Mammary epithelial cell (primary cell): ENCODE results near the gene ZNF518B.

ENCODE experiments used
- EZH2 ChIP-seq: IDR thresholded peaks from 2 replicates; pipeline ENCODE4 v1.6.1; 2012; ENCODE audit warnings: low read length, inconsistent platforms, borderline replicate concordance
- TF ChIP-seq, protein P1 (sequence below), 2 donors: IDR thresholded peaks in 1 of 2; conservative IDR thresholded peaks in 1 of 2; 2 replicates each; pipeline ENCODE4 v1.5.1; 2011 to 2012; ENCODE audit warnings: inconsistent platforms in 2 of 2, low read length in 2 of 2, mild to moderate bottlenecking in 2 of 2, control low read depth in 1 of 2, low read depth in 1 of 2; ENCODE audit not compliant: insufficient read depth in 1 of 2; ENCODE audit errors: extremely low read depth in 1 of 2

DNA sequence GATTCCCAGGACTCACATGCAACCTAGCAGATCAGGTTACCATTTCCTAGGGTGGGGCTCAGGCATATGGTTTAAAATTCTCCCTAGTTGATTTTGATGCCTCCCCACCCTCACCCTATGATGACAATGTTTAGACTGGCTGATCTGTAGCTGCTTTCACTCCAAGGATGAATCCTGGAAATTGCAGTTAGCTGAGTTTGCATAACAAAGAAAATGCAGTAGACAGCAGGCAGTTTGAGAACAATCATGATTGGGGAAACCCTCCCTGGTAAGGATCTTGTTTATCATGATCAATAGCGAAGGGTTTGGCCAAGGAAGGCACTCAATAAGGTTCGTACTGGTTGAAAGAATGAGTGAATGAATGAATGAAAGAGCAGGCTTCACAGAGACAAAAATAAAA lies 2.1 kb downstream of the ZNF518B start:
- TF ChIP-seq, protein P1, sequence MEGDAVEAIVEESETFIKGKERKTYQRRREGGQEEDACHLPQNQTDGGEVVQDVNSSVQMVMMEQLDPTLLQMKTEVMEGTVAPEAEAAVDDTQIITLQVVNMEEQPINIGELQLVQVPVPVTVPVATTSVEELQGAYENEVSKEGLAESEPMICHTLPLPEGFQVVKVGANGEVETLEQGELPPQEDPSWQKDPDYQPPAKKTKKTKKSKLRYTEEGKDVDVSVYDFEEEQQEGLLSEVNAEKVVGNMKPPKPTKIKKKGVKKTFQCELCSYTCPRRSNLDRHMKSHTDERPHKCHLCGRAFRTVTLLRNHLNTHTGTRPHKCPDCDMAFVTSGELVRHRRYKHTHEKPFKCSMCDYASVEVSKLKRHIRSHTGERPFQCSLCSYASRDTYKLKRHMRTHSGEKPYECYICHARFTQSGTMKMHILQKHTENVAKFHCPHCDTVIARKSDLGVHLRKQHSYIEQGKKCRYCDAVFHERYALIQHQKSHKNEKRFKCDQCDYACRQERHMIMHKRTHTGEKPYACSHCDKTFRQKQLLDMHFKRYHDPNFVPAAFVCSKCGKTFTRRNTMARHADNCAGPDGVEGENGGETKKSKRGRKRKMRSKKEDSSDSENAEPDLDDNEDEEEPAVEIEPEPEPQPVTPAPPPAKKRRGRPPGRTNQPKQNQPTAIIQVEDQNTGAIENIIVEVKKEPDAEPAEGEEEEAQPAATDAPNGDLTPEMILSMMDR (conservative IDR thresholded peaks at IDR 0.05 in 1 of 2, IDR thresholded peaks at IDR 0.05 in 1 of 2; ENCODE audit: extremely low read depth in 1 of 2, insufficient read depth in 1 of 2, low read depth in 1 of 2, low read length in 2 of 2) = no peak
- TF ChIP-seq EZH2 = no peak
